HCT116 (cell line): ENCODE measurements around the gene BFSP1. TPM values are rescaled to one million over a fixed set of nuclear protein-coding genes. Genes with fewer than 3 reads are reported as not detected.

Experiments used
- ATAC-seq: fragments of 200-7000 bp; cut with Tn5 transposase; 2 replicates; pipeline ENCODE4 v1.9.1; 2020; ENCODE audit warnings: mild to moderate bottlenecking, moderate library complexity
- BruUV-seq: library from RNA; stranded (reverse); fragments of 400-500 nt; replicated peaks from 2 replicates; lab custom pipeline; 2021; lab: Mats Ljungman, UMichigan
- CTCF ChIA-PET: fragments of 300-600 bp; sonication (Branson Sonifier 250); formaldehyde crosslinking; loops from one replicate; lab custom pipeline; 2021; ENCODE audit warnings: antibody characterized with exemption; lab: Charles Lee
- POLR2A ChIA-PET: fragments of 300-600, 350-600 bp; sonication (Branson Sonifier 250); formaldehyde crosslinking; loops from one replicate; lab custom pipeline; 2021; ENCODE audit warnings: antibody characterized with exemption; lab: Charles Lee
- RAD21 ChIA-PET, 2 experiments: fragments of 300-600 bp; sonication (Branson Sonifier 250); formaldehyde crosslinking; loops; one replicate each; lab custom pipeline; 2023; ENCODE audit warnings: low total read pairs in 2 of 2; ENCODE audit not compliant: uncharacterized antibody in 2 of 2, unreplicated experiment in 2 of 2, low non-redundant PET in 1 of 2; lab: Charles Lee
- DNase-seq: peaks from one replicate; pipeline ENCODE4 v3.0.0-alpha.2; 2010; ENCODE audit warnings: low read depth, low spot score
- H2AFZ ChIP-seq: fragments of 200-600 bp; shearing (Covaris generic), sonication (generic); 2 replicates; pipeline ENCODE4 v1.6.1; 2017; ENCODE audit warnings: low read depth, mixed run types, mixed read lengths, antibody characterized with exemption, low read length; ENCODE audit not compliant: poor library complexity, severe bottlenecking
- H3K27ac ChIP-seq: 2 replicates; pipeline ENCODE4 v1.5.1; 2012; ENCODE audit warnings: low read depth, low read length
- H3K27me3 ChIP-seq: fragments of 200-600 bp; sonication (generic); 2 replicates; pipeline ENCODE4 v1.6.1; 2016; ENCODE audit warnings: mixed run types, low read length, mixed read lengths; ENCODE audit not compliant: insufficient read depth
- H3K36me3 ChIP-seq, 2 experiments: fragments of 200-500 bp in 1 of 2; fragments of 200-600 bp in 1 of 2; sonication (Bioruptor generic) in 1 of 2; sonication (generic) in 1 of 2; 2 replicates each; pipeline versions ENCODE4 v1.5.1 to v1.6.1; 2014 to 2016; ENCODE audit warnings: low read length in 2 of 2, inconsistent platforms in 1 of 2, mixed read lengths in 1 of 2, mixed run types in 1 of 2; ENCODE audit not compliant: insufficient read depth in 2 of 2, control insufficient read depth in 1 of 2
- H3K4me1 ChIP-seq, 2 experiments: fragments of 200-600 bp in 1 of 2; sonication (generic) in 1 of 2; 2 replicates each; pipeline versions ENCODE4 v1.5.1 to v1.6.1; 2012 to 2017; ENCODE audit warnings: low read length in 2 of 2, inconsistent platforms in 1 of 2, mild to moderate bottlenecking in 1 of 2, mixed read lengths in 1 of 2, mixed run types in 1 of 2, moderate library complexity in 1 of 2; ENCODE audit not compliant: insufficient read depth in 2 of 2, control insufficient read depth in 1 of 2
- H3K4me2 ChIP-seq: fragments of 200-600 bp; sonication (generic); 2 replicates; pipeline ENCODE4 v1.6.1; 2017; ENCODE audit warnings: mixed run types, low read length, mixed read lengths
- H3K4me3 ChIP-seq, 2 experiments: fragments of 200-600 bp in 1 of 2; sonication (generic) in 1 of 2; replicated peaks in 1 of 2; 2 replicates each; pipeline ENCODE4 v1.5.1; 2011 to 2016; ENCODE audit warnings: low read length in 2 of 2, control low read depth in 1 of 2, low read depth in 1 of 2, mild to moderate bottlenecking in 1 of 2, mixed read lengths in 1 of 2, mixed run types in 1 of 2
- H3K79me2 ChIP-seq: fragments of 200-600 bp; sonication (generic); 2 replicates; pipeline ENCODE4 v1.6.1; 2017; ENCODE audit warnings: mild to moderate bottlenecking, mixed run types, low read length, moderate library complexity, mixed read lengths; ENCODE audit not compliant: insufficient read depth
- H3K9ac ChIP-seq: fragments of 200-600 bp; sonication (generic); 2 replicates; pipeline ENCODE4 v1.6.1; 2016; ENCODE audit warnings: low read length, mixed read lengths
- H3K9me2 ChIP-seq: fragments of 200-600 bp; sonication (generic), shearing (Covaris generic); 2 replicates; pipeline ENCODE4 v1.6.1; 2017; ENCODE audit warnings: mixed run types, mild to moderate bottlenecking, moderate library complexity; ENCODE audit not compliant: insufficient read depth
- H3K9me3 ChIP-seq, 2 experiments: fragments of 200-500 bp in 1 of 2; fragments of 200-600 bp in 1 of 2; sonication (Bioruptor generic) in 1 of 2; sonication (generic) in 1 of 2; 2 replicates each; pipeline ENCODE4 v1.6.1; 2014 to 2017; ENCODE audit warnings: low read length in 2 of 2, mixed read lengths in 2 of 2, inconsistent platforms in 1 of 2, low read depth in 1 of 2, mild to moderate bottlenecking in 1 of 2, mixed run types in 1 of 2, moderate library complexity in 1 of 2; ENCODE audit not compliant: control insufficient read depth in 1 of 2, insufficient read depth in 1 of 2
- H4K20me1 ChIP-seq: fragments of 200-600 bp; sonication (generic), shearing (Covaris generic); 2 replicates; pipeline ENCODE4 v1.6.1; 2017; ENCODE audit warnings: mixed run types, mild to moderate bottlenecking, moderate library complexity; ENCODE audit not compliant: insufficient read depth
- ATF3 ChIP-seq: IDR thresholded peaks from 2 replicates; pipeline ENCODE4 v1.6.1; 2012
- CBX3 ChIP-seq: IDR thresholded peaks from 2 replicates; pipeline ENCODE4 v1.6.1; 2012; ENCODE audit warnings: low read depth
- CEBPB ChIP-seq: IDR thresholded peaks from 2 replicates; pipeline ENCODE4 v1.6.1; 2012; ENCODE audit warnings: low read depth
- EGR1 ChIP-seq: IDR thresholded peaks from 2 replicates; pipeline ENCODE4 v1.6.1; 2012; ENCODE audit warnings: low read depth
- EZH2phosphoT487 ChIP-seq: fragments of 200-600 bp; IDR thresholded peaks from 2 replicates; pipeline ENCODE4 v1.6.1; 2018; ENCODE audit warnings: antibody characterized with exemption, borderline replicate concordance
- FOSL1 ChIP-seq: IDR thresholded peaks from 2 replicates; pipeline ENCODE4 v1.6.1; 2012; ENCODE audit warnings: low read depth
- MAX ChIP-seq: IDR thresholded peaks from 2 replicates; pipeline ENCODE4 v1.6.1; 2012
- POLR2AphosphoS5 ChIP-seq: IDR thresholded peaks from 2 replicates; pipeline ENCODE4 v1.6.1; 2011; ENCODE audit warnings: mild to moderate bottlenecking, low read depth, low read length, moderate library complexity
- REST ChIP-seq: IDR thresholded peaks from 2 replicates; pipeline ENCODE4 v1.6.1; 2012; ENCODE audit warnings: low read depth
- TCF7L2 ChIP-seq: IDR thresholded peaks from 2 replicates; pipeline ENCODE4 v1.7.0; 2011; ENCODE audit warnings: borderline replicate concordance, inconsistent platforms; ENCODE audit not compliant: insufficient read depth, insufficient read length; ENCODE audit errors: extremely low read depth
- ZBTB33 ChIP-seq: IDR thresholded peaks from 2 replicates; pipeline ENCODE4 v1.6.1; 2011; ENCODE audit warnings: mild to moderate bottlenecking, low read length, moderate library complexity; ENCODE audit not compliant: insufficient replicate concordance; ENCODE audit errors: extremely low read depth
- ZNF274 ChIP-seq: fragments of 200-500 bp; sonication (Bioruptor generic); IDR thresholded peaks from 2 replicates; pipeline ENCODE4 v1.6.1; 2014; ENCODE audit warnings: mild to moderate bottlenecking, low read depth, low read length, inconsistent platforms
- intact Hi-C: fragments of 100-400 bp; cut with micrococcal nuclease; formaldehyde crosslinking; loops from 2 replicates; pipeline ENCODE4 v1.10.0; 2022
- total RNA-seq: library from RNA; stranded (reverse); gene quantifications from one replicate; pipeline ENCODE4 v1.2.1, GENCODE V29; 2021; ENCODE audit not compliant: unreplicated experiment

The BFSP1 gene
- total RNA-seq, 1 experiment from 2014 or later, result 8.8 TPM

- no peaks in the 10 kb centered on the region for H3K4me1 ChIP-seq
- BruUV-seq, result no TSS peak
- RAD21 ChIA-PET, result no interaction called here
- H3K27me3 ChIP-seq, result peaks cover 6% of the 10 kb centered on the region
- no peak overlapping the region for H3K4me3 ChIP-seq
- H3K79me2 ChIP-seq, result no peaks in the 10 kb centered on the region
- H4K20me1 ChIP-seq, result no peaks in the 10 kb centered on the region
- H3K9me3 ChIP-seq, result no peaks in the 10 kb centered on the region
- H3K36me3 ChIP-seq, result no peaks in the 10 kb centered on the region
- TF ChIP-seq ZBTB33 (no peak), FOSL1 (no peak), EGR1 (no peak), MAX (no peak), ZNF274 (no peak), POLR2AphosphoS5 (no peak)
- TF ChIP-seq, all 23 proteins: peak for 0
- intact Hi-C loops, result no loop called here
- no peak overlapping the region for H3K4me2 ChIP-seq
- ChIA-PET CTCF (interaction anchor here (1.1 kb wide), 1 partner anchor 201 kb away, joined by 3 read pairs; the partner anchor contains the start of gene RRBP1), POLR2A (no interaction called here)
- H3K9me2 ChIP-seq, result no peaks in the 10 kb centered on the region
- H2AFZ ChIP-seq, result no peak overlapping the region
- no peak overlapping the region for H3K27ac ChIP-seq
- no peak overlapping the region for H3K9ac ChIP-seq
- ATAC-seq, result no peak
- DNase-seq, result no peak
These were observed 49.5 kb downstream of the BFSP1 start for GRCh38 chr20:17481661-17482060.

GRCh38 chr20:17480696-17481095, 50.5 kb downstream of the BFSP1 start:
- Histone ChIP-seq H4K20me1 (no peaks in the 10 kb centered on the region), H3K4me2 (no peak overlapping the region), H3K27ac (no peak overlapping the region), H3K36me3 (no peaks in the 10 kb centered on the region), H3K9me3 (no peaks in the 10 kb centered on the region), H2AFZ (no peak overlapping the region), H3K4me1 (no peaks in the 10 kb centered on the region), H3K9ac (no peak overlapping the region), H3K9me2 (no peaks in the 10 kb centered on the region), H3K79me2 (no peaks in the 10 kb centered on the region), H3K27me3 (peaks cover 6% of the 10 kb centered on the region), H3K4me3 (no peak overlapping the region)
- ATAC-seq (no peak), DNase-seq (no peak)
- ChIA-PET CTCF (no interaction called here), RAD21 (no interaction called here), POLR2A (no interaction called here)
- BruUV-seq, result no TSS peak
- intact Hi-C loops, result no loop called here
- no peak for TF ChIP-seq TCF7L2
- TF ChIP-seq ATF3, result no peak
- no peak for TF ChIP-seq EZH2phosphoT487
- TF ChIP-seq REST, result no peak
- no peak for TF ChIP-seq CBX3
- TF ChIP-seq ZBTB33, result no peak
- no peak for TF ChIP-seq CEBPB
